HG02981 (cell line): ENCODE results near the gene OOSP2.
"Not testable (repeated sequence)": the region's sequence is repeated elsewhere in the genome, so short reads cannot be mapped to it uniquely, and the experiment has no call there.

ENCODE experiments used
- ATAC-seq: cut with Tn5 transposase; IDR thresholded peaks from one replicate; pipeline ENCODE4 v1.9.1; 2021; ENCODE audit warnings: mild to moderate bottlenecking, moderate library complexity; ENCODE audit not compliant: unreplicated experiment

Gene OOSP2

GRCh38 chr11:60040109-60040508 lies at the start of gene OOSP2:
TSS of gene OOSP2 (plus strand) at chr11:60040409. CDS start at chr11:60040460, 51 bp downstream.
- no peak for ATAC-seq

GRCh38 chr11:59990421-59990820 lies 49.8 kb upstream of the OOSP2 start:
- no peak for ATAC-seq

- no peak for ATAC-seq
Measured at GRCh38 chr11:59992425-59992824, 47.8 kb upstream of the OOSP2 start.

GRCh38 chr11:59997800-59998199 lies 42.4 kb upstream of the OOSP2 start:
- no peak for ATAC-seq

GRCh38 chr11:59999691-60000090 lies 40.5 kb upstream of the OOSP2 start:
- no peak for ATAC-seq

GRCh38 chr11:60003729-60004128 lies 36.5 kb upstream of the OOSP2 start:
- ATAC-seq, result no peak

GRCh38 chr11:60005360-60005759 lies 34.8 kb upstream of the OOSP2 start:
- no peak for ATAC-seq

GRCh38 chr11:60016881-60017280 lies 23.3 kb upstream of the OOSP2 start, which contains the start of gene OOSP4B:
TSS of gene OOSP4B (plus strand) at chr11:60017181.
- ATAC-seq, result no peak

- no peak for ATAC-seq
Measured at GRCh38 chr11:60018058-60018457, 22.2 kb upstream of the OOSP2 start.

GRCh38 chr11:60020376-60020775 lies 19.8 kb upstream of the OOSP2 start:
- ATAC-seq, result not testable (repeated sequence)

- ATAC-seq, result no peak
Measured at GRCh38 chr11:60029015-60029632, 11.1 kb upstream of the OOSP2 start.

GRCh38 chr11:60050422-60050821 lies 10.2 kb downstream of the OOSP2 start:
- ATAC-seq, result not testable (repeated sequence)

- ATAC-seq, result not testable (repeated sequence)
Measured at GRCh38 chr11:60050839-60051238, 10.6 kb downstream of the OOSP2 start.

GRCh38 chr11:60056349-60056969 lies 16.2 kb downstream of the OOSP2 start, which contains the start of gene MS4A3:
TSS of gene MS4A3 (plus strand) at chr11:60056665. CDS start at chr11:60061161, 4,496 bp downstream.
- no peak for ATAC-seq

GRCh38 chr11:60059052-60059451 lies 18.8 kb downstream of the OOSP2 start:
- ATAC-seq, result no peak

- no peak for ATAC-seq
Measured at GRCh38 chr11:60059521-60060240, 19.5 kb downstream of the OOSP2 start.

- ATAC-seq, result no peak
Measured at GRCh38 chr11:60064111-60064510, 23.9 kb downstream of the OOSP2 start.

GRCh38 chr11:60065801-60066200 lies 25.6 kb downstream of the OOSP2 start:
- no peak for ATAC-seq

- ATAC-seq, result no peak
Measured at GRCh38 chr11:60069450-60069849, 29.2 kb downstream of the OOSP2 start.

- not testable (repeated sequence) for ATAC-seq
Measured at GRCh38 chr11:60071644-60072043, 31.4 kb downstream of the OOSP2 start.

GRCh38 chr11:60077216-60077817 lies 37.1 kb downstream of the OOSP2 start:
- no peak for ATAC-seq
